ENCODE results near the gene ARPC5L.

DNA sequence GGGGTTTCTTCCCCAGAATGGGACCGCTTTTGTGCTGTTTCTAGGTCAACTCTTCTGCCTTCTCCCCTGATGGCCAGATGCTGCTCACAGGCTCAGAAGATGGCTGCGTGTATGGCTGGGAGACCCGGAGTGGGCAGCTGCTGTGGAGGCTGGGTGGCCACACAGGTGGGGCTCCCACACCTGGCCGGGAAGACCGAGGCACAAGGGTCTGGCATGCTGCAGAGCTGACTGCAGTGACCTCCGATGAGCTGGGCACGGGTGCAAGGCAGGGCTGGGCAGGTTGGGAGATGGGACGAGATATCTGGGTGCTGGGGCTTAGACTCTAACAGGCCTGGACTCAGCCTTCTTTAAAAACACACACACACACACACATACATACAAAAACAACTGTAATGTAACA is 7.8 kb upstream of the ARPC5L start:
- TF ChIP-seq, protein P1, sequence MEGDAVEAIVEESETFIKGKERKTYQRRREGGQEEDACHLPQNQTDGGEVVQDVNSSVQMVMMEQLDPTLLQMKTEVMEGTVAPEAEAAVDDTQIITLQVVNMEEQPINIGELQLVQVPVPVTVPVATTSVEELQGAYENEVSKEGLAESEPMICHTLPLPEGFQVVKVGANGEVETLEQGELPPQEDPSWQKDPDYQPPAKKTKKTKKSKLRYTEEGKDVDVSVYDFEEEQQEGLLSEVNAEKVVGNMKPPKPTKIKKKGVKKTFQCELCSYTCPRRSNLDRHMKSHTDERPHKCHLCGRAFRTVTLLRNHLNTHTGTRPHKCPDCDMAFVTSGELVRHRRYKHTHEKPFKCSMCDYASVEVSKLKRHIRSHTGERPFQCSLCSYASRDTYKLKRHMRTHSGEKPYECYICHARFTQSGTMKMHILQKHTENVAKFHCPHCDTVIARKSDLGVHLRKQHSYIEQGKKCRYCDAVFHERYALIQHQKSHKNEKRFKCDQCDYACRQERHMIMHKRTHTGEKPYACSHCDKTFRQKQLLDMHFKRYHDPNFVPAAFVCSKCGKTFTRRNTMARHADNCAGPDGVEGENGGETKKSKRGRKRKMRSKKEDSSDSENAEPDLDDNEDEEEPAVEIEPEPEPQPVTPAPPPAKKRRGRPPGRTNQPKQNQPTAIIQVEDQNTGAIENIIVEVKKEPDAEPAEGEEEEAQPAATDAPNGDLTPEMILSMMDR (IDR thresholded peaks at IDR 0.05) = no peak
- TF ChIP-seq POLR2A (IDR thresholded peaks at IDR 0.05) = no peak
